HUDEP-2 (cell line): ENCODE data around the gene MR1.
A peak's percentile ranks its signal among the peaks of the same experiment; 100 is the strongest.

Experiments
- DNase-seq, 76 experiments: peaks; one replicate each; lab custom pipeline; 2025; ENCODE audit not compliant: unreplicated experiment in 76 of 76; lab: John Stamatoyannopoulos, UW

Gene MR1

GRCh38 chr1:181089017-181089675, 55.4 kb downstream of the MR1 start:
- peak in 17 of 76 experiments; percentile 10 to 55 (median 36) for DNase-seq

GRCh38 chr1:181089676-181090544, 56.1 kb downstream of the MR1 start:
- DNase-seq, result peak in 73 of 76 experiments; percentile 14 to 82 (median 69)

GRCh38 chr1:181090641-181091126, 56.9 kb downstream of the MR1 start:
- DNase-seq, result peak in 39 of 76 experiments; percentile 5 to 57 (median 23)

- no peak for DNase-seq
Measured at GRCh38 chr1:181091309-181092040, 57.7 kb downstream of the MR1 start.

- no peak for DNase-seq
Measured at GRCh38 chr1:181092056-181092455, 58.3 kb downstream of the MR1 start.

GRCh38 chr1:181092883-181093458, 59.2 kb downstream of the MR1 start:
- no peak for DNase-seq

GRCh38 chr1:181094416-181095212, 60.8 kb downstream of the MR1 start:
- DNase-seq, result no peak

- no peak for DNase-seq
Measured at GRCh38 chr1:181095260-181095659, 61.5 kb downstream of the MR1 start.

GRCh38 chr1:181095763-181096184, 62.0 kb downstream of the MR1 start:
- DNase-seq, result no peak

- DNase-seq, result no peak
Measured at GRCh38 chr1:181097242-181097641, 63.5 kb downstream of the MR1 start.

- DNase-seq, result peak in 1 of 76 experiments; percentile 11
Measured at GRCh38 chr1:181099152-181100014, 65.6 kb downstream of the MR1 start.

GRCh38 chr1:181100015-181100905, 66.5 kb downstream of the MR1 start:
- no peak for DNase-seq

- DNase-seq, result no peak
Measured at GRCh38 chr1:181100934-181101333, 67.2 kb downstream of the MR1 start.

GRCh38 chr1:181101581-181102226, 67.9 kb downstream of the MR1 start:
- DNase-seq, result no peak

GRCh38 chr1:181102841-181103240, 69.1 kb downstream of the MR1 start:
- DNase-seq, result no peak

GRCh38 chr1:181103399-181103798, 69.6 kb downstream of the MR1 start:
- DNase-seq, result no peak

- peak in 13 of 76 experiments; percentile 10 to 31 (median 21) for DNase-seq
Measured at GRCh38 chr1:181104042-181104789, 70.4 kb downstream of the MR1 start.
